Dendritic cell treated with granulocyte-macrophage colony-stimulating factor and Interleukin-4, amounts not matched to agents 40 ng/mL and 50 ng/mL, for 4 days (primary cell): ENCODE measurements around the gene SETD1B.
A peak's percentile ranks its signal among the peaks of the same experiment; 100 is the strongest.
"Not testable (repeated sequence)": the region's sequence is repeated elsewhere in the genome, so short reads cannot be mapped to it uniquely, and the experiment has no call there.

Experiments used
- H3K27ac Mint-ChIP-seq: one replicate; pipeline ENCODE4 v1.8.0; 2022; ENCODE audit warnings: mild to moderate bottlenecking, mixed read lengths
- H3K27me3 Mint-ChIP-seq: one replicate; pipeline ENCODE4 v1.8.0; 2022; ENCODE audit warnings: mild to moderate bottlenecking, mixed read lengths
- H3K36me3 Mint-ChIP-seq: one replicate; pipeline ENCODE4 v1.8.0; 2022; ENCODE audit warnings: low read depth, mixed read lengths
- H3K4me1 Mint-ChIP-seq: one replicate; pipeline ENCODE4 v1.8.0; 2022; ENCODE audit warnings: low read depth, mixed read lengths
- H3K4me3 Mint-ChIP-seq: one replicate; pipeline ENCODE4 v1.8.0; 2022; ENCODE audit warnings: mild to moderate bottlenecking, moderate library complexity, mixed read lengths
- H3K9me3 Mint-ChIP-seq: one replicate; pipeline ENCODE4 v1.8.0; 2022; ENCODE audit warnings: mixed read lengths
- intact Hi-C: fragments of 100-400 bp; cut with micrococcal nuclease; formaldehyde crosslinking; loops from one replicate; pipeline ENCODE4 v1.15.0; 2022

The SETD1B gene

GRCh38 chr12:121803861-121804416 is at the start of gene SETD1B:
Gene SETD1B, plus strand, starts transcription at chr12:121804009. Its CDS starts 729 bp downstream, at chr12:121804738.
- H3K27ac Mint-ChIP-seq: peak within 1 kb of the TSS; percentile 100
- peaks cover 39% of the 10 kb centered on the region for H3K4me1 Mint-ChIP-seq
- intact Hi-C loops: no loop called here
- peak within 1 kb of the TSS; percentile 100 for H3K4me3 Mint-ChIP-seq
- H3K27me3 Mint-ChIP-seq: no peaks in the 10 kb centered on the region
- H3K36me3 Mint-ChIP-seq: peaks cover 91% of the 10 kb centered on the region
- H3K9me3 Mint-ChIP-seq: no peaks in the 10 kb centered on the region

GRCh38 chr12:121754836-121755235 is 49.0 kb upstream of the SETD1B start:
- Mint-ChIP-seq H3K27me3 (no peaks in the 10 kb centered on the region), H3K36me3 (peaks cover 14% of the 10 kb centered on the region), H3K27ac (no peak overlapping the region), H3K9me3 (no peaks in the 10 kb centered on the region), H3K4me3 (no peak overlapping the region), H3K4me1 (peaks cover 5% of the 10 kb centered on the region)
- intact Hi-C loops: no loop called here

- Mint-ChIP-seq H3K27ac (no peak overlapping the region), H3K4me3 (no peak overlapping the region), H3K4me1 (peaks cover 5% of the 10 kb centered on the region), H3K27me3 (no peaks in the 10 kb centered on the region), H3K9me3 (no peaks in the 10 kb centered on the region), H3K36me3 (peaks cover 9% of the 10 kb centered on the region)
- intact Hi-C loops: no loop called here
Observed at GRCh38 chr12:121755591-121755990, 48.2 kb upstream of the SETD1B start.

GRCh38 chr12:121758536-121758935 is 45.3 kb upstream of the SETD1B start:
- H3K4me1 Mint-ChIP-seq, intact Hi-C loops, H3K27me3 Mint-ChIP-seq, H3K9me3 Mint-ChIP-seq, H3K27ac Mint-ChIP-seq, H3K4me3 Mint-ChIP-seq, H3K36me3 Mint-ChIP-seq: not testable (repeated sequence)

- no peak overlapping the region for H3K4me3 Mint-ChIP-seq
- H3K4me1 Mint-ChIP-seq: no peaks in the 10 kb centered on the region
- H3K9me3 Mint-ChIP-seq: no peaks in the 10 kb centered on the region
- H3K27ac Mint-ChIP-seq: no peak overlapping the region
- intact Hi-C loops: no loop called here
- no peaks in the 10 kb centered on the region for H3K27me3 Mint-ChIP-seq
- H3K36me3 Mint-ChIP-seq: no peaks in the 10 kb centered on the region
Observed at GRCh38 chr12:121762269-121762668, 41.5 kb upstream of the SETD1B start.

- Mint-ChIP-seq H3K27me3 (no peaks in the 10 kb centered on the region), H3K9me3 (no peaks in the 10 kb centered on the region), H3K36me3 (no peaks in the 10 kb centered on the region), H3K4me3 (no peak overlapping the region), H3K4me1 (peaks cover 3% of the 10 kb centered on the region), H3K27ac (no peak overlapping the region)
- intact Hi-C loops: no loop called here
Observed at GRCh38 chr12:121764808-121765207, 39.0 kb upstream of the SETD1B start.

- Mint-ChIP-seq H3K27ac (no peak overlapping the region), H3K4me3 (no peak overlapping the region), H3K27me3 (no peaks in the 10 kb centered on the region), H3K36me3 (no peaks in the 10 kb centered on the region), H3K9me3 (no peaks in the 10 kb centered on the region), H3K4me1 (peaks cover 5% of the 10 kb centered on the region)
- intact Hi-C loops: no loop called here
Observed at GRCh38 chr12:121765573-121765972, 38.2 kb upstream of the SETD1B start.

GRCh38 chr12:121766290-121767039 is 37.3 kb upstream of the SETD1B start:
- Mint-ChIP-seq H3K4me1 (peaks cover 5% of the 10 kb centered on the region), H3K27ac (no peak overlapping the region), H3K9me3 (no peaks in the 10 kb centered on the region), H3K4me3 (no peak overlapping the region), H3K27me3 (no peaks in the 10 kb centered on the region), H3K36me3 (no peaks in the 10 kb centered on the region)
- intact Hi-C loops: no loop called here

- Mint-ChIP-seq H3K27me3 (no peaks in the 10 kb centered on the region), H3K36me3 (no peaks in the 10 kb centered on the region), H3K27ac (no peak overlapping the region), H3K9me3 (no peaks in the 10 kb centered on the region), H3K4me3 (no peak overlapping the region), H3K4me1 (peaks cover 5% of the 10 kb centered on the region)
- intact Hi-C loops: no loop called here
Observed at GRCh38 chr12:121767525-121768016, 36.2 kb upstream of the SETD1B start.

GRCh38 chr12:121769297-121769830 is 34.4 kb upstream of the SETD1B start:
- Mint-ChIP-seq H3K36me3 (no peaks in the 10 kb centered on the region), H3K27me3 (no peaks in the 10 kb centered on the region), H3K4me3 (no peak overlapping the region), H3K27ac (no peak overlapping the region), H3K9me3 (no peaks in the 10 kb centered on the region), H3K4me1 (peaks cover 5% of the 10 kb centered on the region)
- intact Hi-C loops: no loop called here

GRCh38 chr12:121769831-121770301 is 33.9 kb upstream of the SETD1B start:
- intact Hi-C loops: no loop called here
- no peaks in the 10 kb centered on the region for H3K9me3 Mint-ChIP-seq
- H3K27me3 Mint-ChIP-seq: no peaks in the 10 kb centered on the region
- H3K27ac Mint-ChIP-seq: no peak overlapping the region
- no peak overlapping the region for H3K4me3 Mint-ChIP-seq
- H3K36me3 Mint-ChIP-seq: no peaks in the 10 kb centered on the region
- H3K4me1 Mint-ChIP-seq: peaks cover 5% of the 10 kb centered on the region

- intact Hi-C loops: no loop called here
- no peaks in the 10 kb centered on the region for H3K9me3 Mint-ChIP-seq
- peaks cover 5% of the 10 kb centered on the region for H3K4me1 Mint-ChIP-seq
- H3K27me3 Mint-ChIP-seq: no peaks in the 10 kb centered on the region
- no peaks in the 10 kb centered on the region for H3K36me3 Mint-ChIP-seq
- no peak overlapping the region for H3K4me3 Mint-ChIP-seq
- no peak overlapping the region for H3K27ac Mint-ChIP-seq
Observed at GRCh38 chr12:121770388-121770787, 33.4 kb upstream of the SETD1B start.

- Mint-ChIP-seq H3K9me3 (no peaks in the 10 kb centered on the region), H3K36me3 (no peaks in the 10 kb centered on the region), H3K27ac (no peak overlapping the region), H3K27me3 (no peaks in the 10 kb centered on the region), H3K4me3 (no peak overlapping the region), H3K4me1 (peaks cover 5% of the 10 kb centered on the region)
- intact Hi-C loops: no loop called here
Observed at GRCh38 chr12:121770813-121771625, 32.8 kb upstream of the SETD1B start.
